GM12878 (cell line): ENCODE measurements around the gene DDX42. TPM values are rescaled to one million over a fixed set of nuclear protein-coding genes. Genes with fewer than 3 reads are reported as not detected.
A peak's percentile ranks its signal among the peaks of the same experiment; 100 is the strongest.

Experiments
- BHLHE40 ChIP-seq, 2 experiments: fragments of 450-650 bp in 1 of 2; IDR thresholded peaks; 2 replicates each; pipeline ENCODE4 v1.6.1; 2011 to 2017; ENCODE audit warnings: low read depth in 2 of 2, borderline replicate concordance in 1 of 2, improper control_type of control experiment in 1 of 2, low read length in 1 of 2, mild to moderate bottlenecking in 1 of 2
- CEBPB ChIP-seq, 2 experiments: fragments of 150-350 bp in 1 of 2; IDR thresholded peaks; 2 replicates each; pipeline ENCODE4 v1.6.1; 2012 to 2014; ENCODE audit warnings: low read depth in 2 of 2, low read length in 2 of 2, borderline replicate concordance in 1 of 2, inconsistent platforms in 1 of 2
- CTCF ChIP-seq, 3 experiments: IDR thresholded peaks in 2 of 3; conservative IDR thresholded peaks in 1 of 3; 2 replicates each; pipeline ENCODE4 v1.5.1; 2011; ENCODE audit warnings: low read depth in 3 of 3, low read length in 3 of 3, mild to moderate bottlenecking in 3 of 3, control low read depth in 2 of 3, moderate library complexity in 2 of 3, inconsistent platforms in 1 of 3, mixed read lengths in 1 of 3; ENCODE audit not compliant: control insufficient read depth in 2 of 3, insufficient read depth in 1 of 3; ENCODE audit errors: extremely low read depth in 1 of 3
- HDAC2 ChIP-seq: fragments of 200-600 bp; sonication (generic); IDR thresholded peaks from 2 replicates; pipeline ENCODE4 v1.6.1; 2017
- IKZF1 ChIP-seq: fragments of 450-650 bp; conservative IDR thresholded peaks from 2 replicates; pipeline ENCODE4 v1.6.1; 2017; ENCODE audit warnings: antibody characterized with exemption, mild to moderate bottlenecking
- MYB ChIP-seq: fragments of 150-350 bp; IDR thresholded peaks from 2 replicates; pipeline ENCODE4 v1.6.1; 2014; ENCODE audit warnings: mild to moderate bottlenecking, low read depth, low read length, borderline replicate concordance
- NR2C1 ChIP-seq: fragments of 450-650 bp; IDR thresholded peaks from 2 replicates; pipeline ENCODE4 v1.6.1; 2017; ENCODE audit warnings: antibody characterized with exemption, mild to moderate bottlenecking, moderate library complexity
- NR2C2 ChIP-seq: IDR thresholded peaks from 2 replicates; pipeline ENCODE4 v1.6.1; 2011; ENCODE audit warnings: borderline replicate concordance, low read depth; ENCODE audit not compliant: control insufficient read depth, insufficient read length
- PKNOX1 ChIP-seq: fragments of 450-650 bp; IDR thresholded peaks from 2 replicates; pipeline ENCODE4 v1.6.1; 2016; ENCODE audit warnings: mild to moderate bottlenecking
- RAD21 ChIP-seq: IDR thresholded peaks from 2 replicates; pipeline ENCODE4 v1.6.1; 2011; ENCODE audit warnings: mild to moderate bottlenecking, low read depth, low read length, moderate library complexity; ENCODE audit not compliant: insufficient read depth
- TAF1 ChIP-seq: IDR thresholded peaks from 2 replicates; pipeline ENCODE4 v1.6.1; 2011; ENCODE audit warnings: mild to moderate bottlenecking, low read depth, low read length, borderline replicate concordance
- TCF12 ChIP-seq: IDR thresholded peaks from 2 replicates; pipeline ENCODE4 v1.6.1; 2011; ENCODE audit warnings: low read depth, mild to moderate bottlenecking, low read length
- TCF3 ChIP-seq: IDR thresholded peaks from 2 replicates; pipeline ENCODE4 v1.6.1; 2012; ENCODE audit warnings: low read depth, mild to moderate bottlenecking, low read length, borderline replicate concordance; ENCODE audit not compliant: insufficient read depth
- WRNIP1 ChIP-seq: IDR thresholded peaks from 2 replicates; pipeline ENCODE4 v1.6.1; 2011; ENCODE audit warnings: low read depth, low read length, improper control_type of control experiment, borderline replicate concordance
- ZBTB4 ChIP-seq: fragments of 450-650 bp; formaldehyde crosslinking; IDR thresholded peaks from 2 replicates; pipeline ENCODE4 v1.4.0; 2022; ENCODE audit warnings: mild to moderate bottlenecking, moderate library complexity
- ZBTB40 ChIP-seq: fragments of 450-650 bp; IDR thresholded peaks from 2 replicates; pipeline ENCODE4 v1.6.1; 2016; ENCODE audit warnings: mild to moderate bottlenecking, moderate library complexity, borderline replicate concordance
- polyA plus RNA-seq, 11 experiments: library from polyadenylated mRNA; depleted of rRNA in 4 of 11; unstranded in 6 of 11; stranded (reverse) in 5 of 11; fragments of >200 nt; fragmentation: Nextera tagmentation in 4 of 11; fragmentation: Illumina TruSeq in 1 of 11; extraction: Ambion mirVana in 4 of 11; extraction: Trizol in 1 of 11; gene quantifications; 1 replicate in 1 of 11; 2 replicates in 10 of 11; pipeline versions ENCODE4 v1.2.1 to v1.2.3, GENCODE V29; 2011 to 2016; ENCODE audit warnings: inconsistent platforms in 2 of 11, missing spikeins in 2 of 11, low read depth in 1 of 11
- total RNA-seq, 4 experiments: library from RNA; depleted of rRNA in 3 of 4; stranded (reverse); fragments of >200 nt in 3 of 4; fragmentation: Illumina TruSeq in 1 of 4; extraction: Trizol in 1 of 4; gene quantifications; 2 replicates each; pipeline versions ENCODE4 v1.2.1 to v1.2.3, GENCODE V29; 2013 to 2021

DDX42 gene
- total and polyA plus RNA-seq, 10 of the 15 experiments (the other 5 are each of a cell fraction or from before 2014, with no cell fraction given): 14.6 to 147 (median 65.3) TPM

GRCh38 chr17:63842540-63843386 is 68.8 kb downstream of the DDX42 start, which contains the start of gene SMARCD2 (continued):
- TF ChIP-seq TCF12 (0 out of 2 replicates have a peak, but pooled peaks have one; percentile 13), HDAC2 (no peak), MYB (0 out of 2 replicates have a peak, but pooled peaks have one; percentile 13), ZBTB40 (peak; percentile 90), ZBTB4 (CRISPR knock-in tag) (no peak), CTCF (IDR thresholded peaks at IDR 0.05 in 2 of 3, conservative IDR thresholded peaks at IDR 0.05 in 1 of 3; ENCODE audit: control insufficient read depth in 2 of 3, extremely low read depth in 1 of 3, insufficient read depth in 1 of 3, low read depth in 3 of 3, low read length in 3 of 3) (no peak), TCF3 (peak; percentile 54; the same call in 1 of the 2 replicates), NR2C2 (peak; percentile 90), BHLHE40 (IDR thresholded peaks at IDR 0.05; ENCODE audit: borderline replicate concordance in 1 of 2, low read depth in 2 of 2, low read length in 1 of 2) (peak; percentile 27 to 70; a peak in 3 of 4 replicates), RAD21 (no peak), WRNIP1 (0 out of 2 replicates have a peak, but pooled peaks have one; percentile 44), IKZF1 (peak; percentile 96), PKNOX1 (peak; percentile 68), TAF1 (peak; percentile 89), CEBPB (IDR thresholded peaks at IDR 0.05; ENCODE audit: borderline replicate concordance in 1 of 2, low read depth in 2 of 2, low read length in 2 of 2) (no peak), NR2C1 (peak; percentile 100)
